ENCODE measurements around the gene TBC1D17.

DNA sequence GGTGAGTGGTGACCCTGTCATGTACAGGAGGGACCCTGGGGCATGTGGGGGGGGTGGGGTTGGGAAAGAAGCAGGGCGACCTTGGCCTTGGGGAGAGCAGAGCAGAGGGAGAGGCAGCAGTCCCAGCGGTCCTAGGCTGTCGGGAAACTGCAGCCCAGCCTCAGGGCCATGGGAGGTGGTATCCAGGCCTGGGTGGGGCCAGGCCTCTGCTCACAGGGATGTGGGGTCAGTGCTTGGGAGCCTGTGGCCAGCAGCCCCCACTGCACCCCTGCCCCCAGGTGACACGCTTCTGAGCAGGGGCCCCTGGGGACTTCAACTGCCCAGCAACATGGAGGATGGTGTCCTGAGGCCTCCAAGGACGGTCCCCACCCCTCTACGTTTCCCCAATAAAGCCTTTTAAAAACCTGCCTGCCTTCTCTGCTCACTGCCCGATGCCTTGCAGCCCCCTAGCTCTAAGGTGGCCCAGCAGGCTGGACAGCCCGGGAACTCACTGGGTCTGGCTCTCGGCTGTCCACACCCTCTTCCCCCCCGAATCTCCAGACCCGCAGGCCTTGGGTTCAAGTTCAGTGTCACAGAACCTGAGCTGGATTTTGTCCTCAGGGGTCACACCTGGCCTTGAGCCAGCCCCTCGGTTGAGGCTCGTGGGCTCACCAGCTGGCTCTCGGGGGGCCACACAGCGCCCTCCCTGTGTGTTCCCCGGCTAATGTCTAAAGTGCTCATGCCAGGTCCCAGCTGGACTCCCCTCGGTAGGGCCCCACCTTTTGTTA lies 17.0 kb upstream of the TBC1D17 start:
- TF ChIP-seq, protein P1, sequence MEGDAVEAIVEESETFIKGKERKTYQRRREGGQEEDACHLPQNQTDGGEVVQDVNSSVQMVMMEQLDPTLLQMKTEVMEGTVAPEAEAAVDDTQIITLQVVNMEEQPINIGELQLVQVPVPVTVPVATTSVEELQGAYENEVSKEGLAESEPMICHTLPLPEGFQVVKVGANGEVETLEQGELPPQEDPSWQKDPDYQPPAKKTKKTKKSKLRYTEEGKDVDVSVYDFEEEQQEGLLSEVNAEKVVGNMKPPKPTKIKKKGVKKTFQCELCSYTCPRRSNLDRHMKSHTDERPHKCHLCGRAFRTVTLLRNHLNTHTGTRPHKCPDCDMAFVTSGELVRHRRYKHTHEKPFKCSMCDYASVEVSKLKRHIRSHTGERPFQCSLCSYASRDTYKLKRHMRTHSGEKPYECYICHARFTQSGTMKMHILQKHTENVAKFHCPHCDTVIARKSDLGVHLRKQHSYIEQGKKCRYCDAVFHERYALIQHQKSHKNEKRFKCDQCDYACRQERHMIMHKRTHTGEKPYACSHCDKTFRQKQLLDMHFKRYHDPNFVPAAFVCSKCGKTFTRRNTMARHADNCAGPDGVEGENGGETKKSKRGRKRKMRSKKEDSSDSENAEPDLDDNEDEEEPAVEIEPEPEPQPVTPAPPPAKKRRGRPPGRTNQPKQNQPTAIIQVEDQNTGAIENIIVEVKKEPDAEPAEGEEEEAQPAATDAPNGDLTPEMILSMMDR (conservative IDR thresholded peaks at IDR 0.05), result no peak
- no peak for TF ChIP-seq ZFX (IDR thresholded peaks at IDR 0.05)

All from C4-2B (cell line).